A549 treated with dexamethasone at 1 μM for 4 hours (cell line): ENCODE data around the gene FAM219B. TPM values are rescaled to one million over a fixed set of nuclear protein-coding genes. Genes with fewer than 3 reads are reported as not detected.

Experiments
- total RNA-seq: library from RNA; stranded (reverse); fragments of 200-300 nt; extraction: Qiagen RNA extraction; gene quantifications from 5 replicates; pipeline ENCODE4 v1.2.3, GENCODE V29; 2022

FAM219B gene
- 24.8 to 36.0 TPM (median 31.9 TPM) in 5 replicates for total RNA-seq

GRCh38 chr15:74906450-74907162 lies at the start of gene FAM219B:
TSS of gene FAM219B (minus strand) at chr15:74906851. CDS start at chr15:74906800, 51 bp downstream.

GRCh38 chr15:74937590-74938371 lies 31.1 kb upstream of the FAM219B start, which contains the start of gene COX5A:
TSS of gene COX5A (minus strand) at chr15:74938073. CDS start at chr15:74938014, 59 bp downstream.

GRCh38 chr15:74889883-74890664 lies 16.6 kb downstream of the FAM219B start, which contains the start of gene MPI:
TSS of gene MPI (plus strand) at chr15:74890042. CDS start at chr15:74890074, 32 bp downstream.

DNA sequence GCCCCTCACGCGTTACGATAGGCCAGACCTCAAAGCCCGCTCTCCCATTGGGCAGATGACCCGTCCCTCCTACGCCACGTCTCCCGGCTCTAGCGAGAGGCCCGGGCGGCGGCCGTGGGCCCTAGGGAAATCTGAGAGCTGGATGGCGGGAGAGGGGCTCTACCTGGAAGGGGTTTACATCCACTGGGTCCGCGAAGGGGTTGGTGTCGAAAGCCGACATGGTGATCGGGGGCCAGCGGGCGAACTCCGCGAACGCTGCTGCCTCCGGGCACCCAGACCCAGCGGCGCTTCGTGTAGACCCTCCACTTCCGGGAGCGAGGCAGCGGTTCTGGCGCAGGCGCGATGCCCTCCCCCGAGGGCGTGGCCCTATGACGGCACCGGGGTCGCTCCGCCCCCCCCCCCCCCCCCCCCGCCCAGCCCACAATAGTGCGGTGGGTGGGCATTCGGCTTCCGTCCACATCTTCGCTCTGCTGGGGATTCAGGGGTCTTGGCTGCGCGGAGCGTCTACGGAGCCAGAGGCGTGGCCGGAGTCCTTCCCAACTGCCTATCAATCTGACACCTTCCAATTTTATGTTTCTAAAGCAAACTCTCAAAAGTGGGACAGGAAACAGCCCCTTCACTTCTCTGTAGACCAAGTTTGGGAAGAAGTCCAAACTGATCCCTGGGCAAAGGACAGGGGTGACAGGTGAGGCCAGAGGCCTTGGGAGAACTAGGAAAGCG lies 33.5 kb downstream of the FAM219B start, which contains the start of gene SCAMP2:
Gene SCAMP2 (minus strand): TSS at position 330 of the 720 bp plus-strand sequence. CDS start 110 bp downstream, at position 220.

Other genes with a start within 250 kb of the FAM219B start
- gene EDC3, start 210.8 kb downstream of the FAM219B start, total RNA-seq, result 21.8 to 25.5 TPM (median 22.7 TPM) in 5 replicates
- gene CYP1A1, start 181.3 kb downstream of the FAM219B start, total RNA-seq, result 1.5 to 2.7 TPM (median 1.6 TPM) in 5 replicates
- not detected in 5 replicates for gene CYP1A2, start 158.0 kb downstream of the FAM219B start, total RNA-seq
- 56.2 to 70.7 TPM (median 66.9 TPM) in 5 replicates for gene CSK, start 124.8 kb downstream of the FAM219B start, total RNA-seq
- 0.04 TPM in 1 of 5 replicates, not detected in the others for gene LMAN1L, start 94.0 kb downstream of the FAM219B start, total RNA-seq
- 0.05 to 0.06 TPM in 2 of 5 replicates, not detected in the others for gene CPLX3, start 80.2 kb downstream of the FAM219B start, total RNA-seq
- gene ULK3, start 63.7 kb downstream of the FAM219B start, total RNA-seq, result 21.0 to 36.3 TPM (median 29.4 TPM) in 5 replicates
- 50.4 to 77.5 TPM (median 75.5 TPM) in 5 replicates for gene SCAMP2, start 33.5 kb downstream of the FAM219B start, total RNA-seq
- 24.1 to 35.5 TPM (median 34.3 TPM) in 5 replicates for gene MPI, start 16.8 kb downstream of the FAM219B start, total RNA-seq
- 506 to 581 TPM (median 526 TPM) in 5 replicates for gene COX5A, start 31.2 kb upstream of the FAM219B start, total RNA-seq
- 19.5 to 26.5 TPM (median 24.9 TPM) in 5 replicates for gene RPP25, start 49.9 kb upstream of the FAM219B start, total RNA-seq
- gene SCAMP5, start 88.7 kb upstream of the FAM219B start, total RNA-seq, result 10.4 to 12.6 TPM (median 10.5 TPM) in 5 replicates
- gene PPCDC, start 116.7 kb upstream of the FAM219B start, total RNA-seq, result 14.8 to 19.5 TPM (median 17.1 TPM) in 5 replicates